ENCODE results near the gene COL24A1. TPM values are rescaled to one million over a fixed set of nuclear protein-coding genes. Genes with fewer than 3 reads are reported as not detected.
"Not testable (repeated sequence)": the region's sequence is repeated elsewhere in the genome, so short reads cannot be mapped to it uniquely, and the experiment has no call there.

The COL24A1 gene
- polyA plus RNA-seq, 12 donors: 1.5 to 17.1 (median 6.3) TPM; not detected in 1

DNA sequence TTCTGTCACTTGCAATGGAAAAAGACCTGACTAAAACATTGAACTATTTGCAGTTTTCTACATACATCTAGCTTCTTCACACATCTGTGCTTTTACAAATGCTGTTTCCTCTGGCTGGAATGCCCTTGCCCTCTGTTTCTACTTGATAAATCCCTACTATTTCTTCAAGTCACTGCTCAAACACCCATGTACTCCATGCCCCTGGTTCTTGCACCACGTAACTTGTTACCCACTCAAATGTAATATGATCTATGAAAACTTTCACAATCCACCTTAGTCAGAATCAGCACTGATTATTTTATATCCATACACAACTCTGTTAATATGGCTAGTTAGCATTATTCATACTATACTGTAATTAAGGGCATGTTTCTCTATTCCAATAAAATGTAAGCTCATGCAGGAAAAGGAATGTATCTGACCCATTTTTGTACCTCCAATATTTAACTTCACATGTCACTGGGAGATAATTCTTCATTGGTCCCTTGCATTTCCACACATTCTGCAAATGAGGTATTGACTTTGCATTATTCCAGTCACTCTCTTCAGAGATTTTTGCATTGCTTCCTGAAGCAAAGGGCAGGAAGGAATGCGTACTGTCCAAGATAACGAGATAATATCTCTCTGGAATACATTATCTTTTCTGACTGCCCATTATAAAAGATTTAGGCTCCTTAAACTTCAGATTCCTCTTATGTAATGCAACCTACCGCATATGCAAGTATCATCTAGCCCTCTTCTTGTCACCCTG, 158.3 kb downstream of the COL24A1 start:
- DNase-seq: no peak

DNA sequence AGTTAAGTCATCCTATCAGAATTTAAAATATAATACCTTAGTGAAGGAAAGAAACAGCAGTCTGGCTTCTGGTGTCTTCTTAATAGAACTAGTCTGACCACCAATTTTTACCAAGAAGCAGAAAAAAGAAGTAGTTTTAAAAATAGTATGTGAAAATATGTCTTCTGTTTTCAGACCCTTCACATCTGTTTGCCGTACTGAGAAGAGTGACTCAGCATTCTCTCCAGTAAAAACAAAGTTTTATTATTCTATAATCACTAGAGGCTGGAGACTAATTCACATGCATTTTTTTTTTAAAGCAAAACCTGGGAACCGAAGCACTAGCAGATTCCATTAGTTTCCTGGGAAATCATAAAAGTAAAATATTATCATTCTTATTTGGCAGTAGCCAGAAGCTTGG, 163.8 kb downstream of the COL24A1 start:
- peak; percentile 52 for DNase-seq

DNA sequence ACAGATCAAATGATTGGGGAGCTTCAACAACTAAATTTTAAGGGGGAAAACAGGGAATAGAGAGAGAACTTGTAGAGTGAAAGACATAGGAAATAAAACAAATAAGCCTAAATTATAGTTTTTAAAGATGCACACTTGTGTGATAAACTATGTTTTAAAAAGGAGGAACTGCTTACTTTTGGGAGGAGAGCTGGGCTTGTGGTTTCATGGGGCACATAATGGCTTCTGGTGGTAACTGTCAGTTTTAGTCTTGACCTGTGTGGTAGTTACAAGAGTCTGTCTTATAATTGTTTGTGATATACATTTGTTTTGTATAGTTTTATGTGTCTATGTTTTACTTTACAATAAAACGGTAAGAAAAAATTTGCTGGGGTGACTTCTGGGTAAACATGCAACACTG, 165.3 kb downstream of the COL24A1 start:
- DNase-seq: no peak

DNA sequence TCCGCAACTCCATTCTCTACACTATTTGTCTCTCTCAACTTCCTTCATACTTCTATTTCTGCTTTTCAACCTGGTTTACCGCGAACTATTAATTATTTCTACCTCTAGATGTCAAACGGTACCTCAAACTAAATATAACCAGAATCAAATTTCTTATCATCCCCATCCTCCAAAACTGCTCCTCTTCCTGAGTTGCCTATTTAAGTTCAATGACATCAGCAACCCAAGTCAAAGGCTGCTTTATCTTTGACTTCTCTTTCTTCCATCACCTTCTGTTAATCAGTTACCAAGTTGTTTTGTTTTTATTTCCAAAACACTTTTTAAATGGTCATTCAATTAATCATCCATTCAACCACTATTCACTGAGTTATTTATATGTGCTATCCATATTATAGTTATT, 171.9 kb downstream of the COL24A1 start:
- no peak for DNase-seq

DNA sequence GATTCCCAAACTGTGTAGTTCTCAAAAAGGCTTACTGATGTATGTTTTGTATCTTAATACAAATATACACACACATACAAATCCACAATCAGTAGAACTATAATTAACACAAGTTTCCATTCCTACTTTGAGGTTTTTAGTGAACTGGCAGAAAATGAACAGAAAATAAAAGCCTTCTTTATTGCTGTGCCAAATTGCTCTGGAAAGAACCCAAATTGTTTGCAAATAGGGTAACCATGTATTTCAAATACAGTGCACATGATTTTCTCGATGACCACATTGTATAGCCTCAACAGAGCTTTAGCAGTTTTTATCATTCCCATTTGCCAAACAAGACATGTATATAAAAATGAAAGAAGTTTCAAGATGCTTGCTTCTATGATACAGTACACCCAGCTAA, 173.3 kb downstream of the COL24A1 start:
- DNase-seq: no peak

DNA sequence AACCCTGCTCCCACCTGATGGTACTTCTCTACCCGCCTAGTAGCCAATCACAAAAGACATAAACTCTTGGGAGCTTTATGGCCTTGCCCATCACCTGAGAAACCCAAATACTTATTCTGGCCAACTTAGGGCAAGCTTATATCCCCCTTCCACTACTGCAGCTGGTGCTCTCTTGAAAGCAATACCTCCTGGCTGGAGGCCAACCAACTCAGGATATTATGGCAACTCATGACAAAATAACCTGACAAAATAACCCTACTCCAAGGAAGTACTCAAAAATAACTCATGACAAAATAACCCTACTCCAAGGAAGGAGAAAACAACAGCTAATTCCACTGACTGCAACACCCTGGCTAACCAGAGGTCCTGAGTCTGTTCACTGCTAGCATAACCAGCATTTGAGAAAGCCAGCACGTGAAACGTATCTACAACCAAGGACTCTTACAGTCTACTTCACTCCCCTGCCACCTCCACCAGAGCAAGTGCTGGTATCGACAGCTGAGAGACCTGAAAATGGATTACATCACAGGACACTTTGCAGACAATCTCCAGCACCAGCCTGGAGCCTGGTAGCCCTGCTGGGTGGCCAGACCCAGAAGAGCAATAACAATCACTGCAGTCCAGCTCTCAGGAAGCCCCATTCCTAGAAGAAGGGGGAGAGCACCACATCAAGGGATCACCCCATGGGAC, 179.9 kb downstream of the COL24A1 start:
- DNase-seq: no peak

DNA sequence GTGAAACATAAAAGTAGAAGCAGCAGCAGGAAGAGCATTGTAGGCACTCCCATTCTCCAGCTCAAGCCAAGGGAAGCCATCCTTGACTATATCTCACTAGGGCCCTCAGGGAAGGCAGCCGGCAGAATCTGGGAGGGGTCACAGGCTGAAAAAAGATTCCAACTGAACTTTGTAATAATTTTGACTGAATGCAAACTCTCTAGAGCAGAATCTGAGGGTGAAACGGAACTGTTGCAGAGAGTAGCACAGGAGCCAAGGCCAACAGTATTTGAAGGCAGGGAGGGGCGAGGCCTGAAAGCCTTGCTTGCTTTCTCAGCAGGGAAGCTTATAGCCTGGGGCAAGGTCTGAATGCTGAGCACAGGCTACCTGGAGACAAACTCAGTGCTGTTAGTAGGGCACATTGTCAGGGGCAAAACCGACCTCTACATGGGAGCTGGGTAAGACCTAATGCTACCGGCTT, 180.6 kb downstream of the COL24A1 start:
- DNase-seq: peak; percentile 48

DNA sequence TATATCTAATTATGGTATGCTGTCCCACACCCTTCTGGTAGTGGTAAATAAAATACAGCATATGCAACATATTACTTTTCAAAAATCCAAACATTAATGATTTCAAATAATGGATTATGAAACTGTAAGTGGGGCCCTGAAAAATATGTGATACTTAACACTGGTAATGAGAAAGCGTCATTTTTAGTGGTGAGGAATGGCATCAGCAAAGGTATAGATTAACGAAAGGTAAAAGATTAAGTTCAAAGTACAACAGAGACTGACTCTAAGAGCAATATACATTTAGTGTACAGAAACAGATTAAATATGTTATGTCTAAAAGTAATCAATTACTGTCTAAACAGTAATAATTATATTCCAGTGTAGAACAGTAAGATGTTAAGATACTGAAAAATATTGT, 194.1 kb downstream of the COL24A1 start:
- no peak for DNase-seq

DNA sequence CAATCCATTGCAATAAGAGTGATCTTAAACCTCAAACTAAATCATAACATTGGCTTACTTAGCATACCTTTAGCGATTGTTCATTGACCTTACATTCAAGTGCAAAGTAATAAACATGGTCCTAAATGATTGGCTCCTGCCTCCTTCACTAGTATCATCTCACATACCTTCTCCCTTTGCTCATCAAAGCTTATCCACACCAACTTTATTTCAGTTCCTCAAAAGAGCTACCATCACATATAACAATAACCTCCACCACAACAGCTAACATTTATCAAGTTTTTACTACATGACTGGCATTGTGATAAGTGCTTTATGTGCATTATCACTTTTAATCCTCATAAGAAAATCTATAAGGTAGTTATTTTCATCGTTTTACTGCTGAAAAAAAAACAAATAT, 198.8 kb downstream of the COL24A1 start:
- no peak for DNase-seq

DNA sequence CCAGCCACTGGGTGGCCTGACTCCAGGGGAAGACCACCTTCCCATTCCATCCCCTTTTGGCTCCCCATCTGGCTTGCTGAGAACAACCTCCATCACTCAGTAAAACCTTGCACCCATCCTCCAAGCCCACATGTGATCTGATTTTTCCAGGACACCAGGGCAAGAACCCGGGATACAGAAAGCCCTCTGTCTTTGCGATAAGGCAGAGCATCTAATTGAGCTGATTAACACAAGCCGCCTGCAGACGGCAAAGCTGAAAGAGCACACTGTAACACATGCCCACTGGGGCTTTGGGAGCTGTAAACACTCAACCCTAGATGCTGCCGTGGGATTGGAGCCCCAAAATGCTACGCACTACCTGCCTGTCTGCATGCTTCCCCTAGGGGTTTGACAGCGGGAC, 201.4 kb downstream of the COL24A1 start:
- DNase-seq: not testable (repeated sequence)

DNA sequence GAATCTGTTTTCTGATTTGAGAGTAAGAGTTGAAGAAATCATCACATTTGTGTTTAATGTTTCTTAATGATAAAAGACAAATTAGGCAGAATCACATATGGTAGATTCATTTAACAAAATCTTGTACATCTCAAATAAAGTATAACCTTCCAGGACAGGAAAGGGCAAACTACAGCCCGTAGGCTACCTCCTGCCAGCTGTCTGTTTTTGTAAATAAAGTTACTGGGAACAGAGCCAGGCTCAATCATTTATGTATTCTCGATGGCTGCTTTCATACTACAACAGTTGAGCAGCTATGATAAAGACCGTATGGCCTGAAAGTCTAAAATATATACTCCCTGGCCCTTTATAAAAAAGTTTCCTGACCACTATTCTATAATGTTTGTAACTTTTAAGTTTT, 204.1 kb downstream of the COL24A1 start:
- no peak for DNase-seq

DNA sequence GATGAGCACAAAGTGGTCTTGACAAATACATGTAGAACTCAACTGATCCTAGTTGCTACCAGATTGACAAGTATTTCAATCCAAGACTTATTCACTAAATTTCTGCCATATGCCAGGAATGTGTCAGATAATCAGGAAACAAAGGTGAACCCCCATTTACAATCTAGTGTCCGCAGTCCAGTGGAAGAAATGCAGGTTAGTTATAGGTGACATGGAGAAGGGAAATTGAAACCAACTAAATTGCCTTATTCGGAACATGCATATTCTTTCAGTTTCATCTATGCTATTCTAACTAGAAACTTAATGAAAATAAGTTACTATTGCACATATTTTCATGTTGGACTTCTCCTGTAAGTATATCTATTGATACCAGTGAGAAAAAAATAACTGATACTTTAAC, 209.4 kb downstream of the COL24A1 start:
- DNase-seq: no peak

DNA sequence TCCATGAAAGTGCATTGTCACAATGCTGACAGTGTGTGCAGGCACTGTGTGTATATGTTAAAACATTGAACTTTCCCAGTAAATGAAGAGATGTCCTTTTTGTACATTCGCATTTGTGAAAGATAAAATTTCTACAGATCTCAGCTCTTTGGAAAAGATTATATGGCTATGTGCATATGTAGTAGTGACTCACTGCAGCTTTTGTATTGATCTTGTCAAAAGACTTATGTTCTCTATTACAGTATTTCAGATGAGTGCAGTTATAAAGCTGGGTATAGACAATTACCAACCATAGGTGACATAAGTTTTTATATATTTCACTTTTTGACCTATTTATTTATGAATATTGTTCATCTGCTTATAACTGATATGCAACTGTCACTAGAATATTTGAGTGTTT, 212.6 kb downstream of the COL24A1 start:
- no peak for DNase-seq

DNA sequence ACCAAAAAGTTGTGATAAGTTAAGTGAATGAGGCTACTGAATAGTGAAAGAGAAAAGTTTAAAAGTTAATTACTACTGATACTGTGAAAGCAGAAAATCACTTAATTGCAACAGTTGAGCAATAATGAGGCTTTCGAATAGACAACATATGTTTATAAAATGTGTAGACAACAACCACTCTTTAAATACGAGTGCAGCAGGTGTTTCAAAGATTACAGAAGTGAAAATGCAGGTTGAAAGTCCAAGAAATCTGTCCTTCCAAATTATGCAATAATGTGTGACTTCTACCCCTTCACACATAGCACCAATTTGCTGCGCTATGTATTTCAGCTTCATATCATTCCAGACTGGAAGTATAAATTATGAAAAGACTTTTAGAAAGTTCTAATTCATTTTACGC, 213.0 kb downstream of the COL24A1 start:
- no peak for DNase-seq

DNA sequence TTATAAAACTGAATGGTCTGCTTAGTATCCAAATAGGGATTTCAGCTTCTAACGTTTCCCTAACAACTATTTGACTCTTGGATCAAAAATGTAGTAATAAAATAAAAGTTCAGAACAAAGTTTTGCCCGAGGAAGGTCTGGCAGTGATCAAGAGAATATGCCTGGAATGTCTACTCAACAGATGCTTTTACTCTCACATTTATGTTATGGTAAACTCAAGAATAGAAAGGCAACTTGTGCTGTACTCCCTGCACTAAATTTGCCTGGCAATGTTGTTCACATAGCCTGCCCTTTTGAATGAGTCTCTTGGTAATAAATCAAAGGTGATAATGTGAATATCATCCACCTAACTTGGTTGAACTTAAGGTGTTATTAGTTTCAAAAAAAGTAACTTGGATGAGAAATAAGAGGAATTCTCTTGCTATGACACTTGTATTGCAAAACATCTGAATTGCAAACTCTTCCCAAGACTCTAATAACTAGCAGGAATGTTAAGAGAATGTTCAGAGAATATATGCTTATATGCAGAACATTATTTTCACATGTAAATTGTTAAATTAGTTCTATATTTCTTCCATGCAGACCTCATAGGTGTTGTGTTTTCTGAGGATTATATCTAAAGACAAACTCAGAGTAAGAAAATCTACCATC, 215.8 kb downstream of the COL24A1 start:
- peak; percentile 38 for DNase-seq

DNA sequence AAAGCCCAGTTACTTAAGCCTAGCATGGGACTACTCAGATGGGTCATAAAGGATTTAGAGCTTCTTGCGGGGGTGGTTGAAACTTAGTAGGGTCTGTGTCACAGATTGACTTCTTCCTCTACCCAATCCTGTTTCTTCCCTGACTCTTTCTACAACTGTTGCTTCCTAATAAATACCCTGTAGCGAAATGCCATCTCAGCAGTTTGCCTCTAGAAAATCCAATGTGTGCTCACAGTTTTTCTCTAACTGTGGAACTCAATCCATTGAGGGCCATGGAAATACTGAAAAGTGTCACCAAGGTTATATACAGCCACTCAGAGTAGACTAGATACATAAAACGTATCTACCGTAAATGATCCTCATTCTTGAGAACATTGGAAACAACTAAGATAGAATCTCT, 217.7 kb downstream of the COL24A1 start:
- no peak for DNase-seq

DNA sequence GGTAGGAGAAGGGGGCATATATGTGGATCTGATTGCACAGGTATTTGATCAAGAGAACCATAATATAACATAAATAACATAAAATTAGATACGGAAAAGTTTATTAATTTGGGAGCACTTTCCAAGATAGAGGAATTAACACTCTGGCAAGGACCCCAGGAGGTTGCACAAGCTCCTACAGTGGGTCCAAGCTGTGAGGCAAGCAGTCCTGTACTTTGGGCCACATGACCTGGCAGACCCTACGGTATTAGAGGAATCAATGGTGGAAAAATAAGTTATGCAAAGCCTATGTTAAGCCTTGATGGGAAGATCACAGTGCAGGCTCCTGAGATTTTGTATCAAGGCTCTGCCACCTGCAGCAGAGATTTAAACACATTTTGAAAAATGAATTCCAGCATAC, 220.1 kb downstream of the COL24A1 start:
- DNase-seq: no peak

DNA sequence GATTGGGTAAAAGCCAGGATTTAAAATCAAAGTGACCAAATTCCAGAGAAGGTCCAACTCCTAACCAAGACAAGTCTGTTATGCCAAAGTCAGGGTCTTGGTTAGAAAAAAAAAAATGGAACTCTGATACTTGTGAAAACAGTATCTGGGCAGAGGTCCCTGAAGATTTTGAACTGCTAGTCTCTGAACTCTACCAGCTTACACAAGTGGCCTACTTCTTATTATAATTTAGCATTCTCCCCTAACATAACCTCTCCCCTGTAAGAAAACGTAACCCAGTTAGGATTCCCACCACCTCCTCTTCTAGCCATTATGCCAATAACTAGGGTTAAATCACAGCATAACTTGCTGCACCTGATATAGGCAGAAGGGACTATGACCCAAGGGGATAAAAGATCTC, 220.5 kb downstream of the COL24A1 start:
- no peak for DNase-seq

DNA sequence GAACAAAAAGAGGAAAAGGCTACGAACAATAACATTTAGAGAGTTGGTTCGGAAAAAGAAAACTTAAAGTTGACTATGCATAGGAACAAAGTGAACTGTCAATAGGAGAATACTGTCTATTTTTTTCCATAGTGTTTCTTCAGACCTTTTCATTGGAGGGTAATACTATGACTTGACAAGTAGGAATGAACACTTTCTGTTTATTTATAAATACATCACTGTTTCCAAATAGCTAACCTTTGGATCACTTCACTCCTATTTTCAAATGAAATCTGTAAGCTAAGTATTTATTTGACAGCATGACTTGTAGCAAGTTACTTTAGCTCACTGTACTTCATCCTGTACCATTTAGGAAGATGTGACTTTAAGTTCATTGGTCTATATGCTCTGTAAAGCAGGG, 221.3 kb downstream of the COL24A1 start:
- DNase-seq: no peak

DNA sequence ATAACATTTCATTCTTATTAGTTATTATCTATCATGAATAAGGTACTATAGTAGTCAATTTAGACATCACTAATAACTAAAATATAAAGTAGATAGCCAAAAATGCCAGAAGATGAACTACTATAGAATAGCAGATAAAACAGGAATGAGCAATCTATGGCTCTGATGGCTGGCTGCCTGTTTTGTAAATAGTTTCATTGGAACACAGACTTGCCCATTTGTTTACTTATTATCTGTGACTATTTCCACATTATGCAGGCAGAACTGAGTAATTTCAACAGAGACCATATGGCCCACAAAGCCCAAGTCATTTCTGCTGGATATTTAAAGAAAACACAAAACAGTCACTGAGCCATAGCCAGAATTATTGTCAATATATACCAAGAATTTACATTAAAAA, 222.1 kb downstream of the COL24A1 start:
- DNase-seq: no peak

DNA sequence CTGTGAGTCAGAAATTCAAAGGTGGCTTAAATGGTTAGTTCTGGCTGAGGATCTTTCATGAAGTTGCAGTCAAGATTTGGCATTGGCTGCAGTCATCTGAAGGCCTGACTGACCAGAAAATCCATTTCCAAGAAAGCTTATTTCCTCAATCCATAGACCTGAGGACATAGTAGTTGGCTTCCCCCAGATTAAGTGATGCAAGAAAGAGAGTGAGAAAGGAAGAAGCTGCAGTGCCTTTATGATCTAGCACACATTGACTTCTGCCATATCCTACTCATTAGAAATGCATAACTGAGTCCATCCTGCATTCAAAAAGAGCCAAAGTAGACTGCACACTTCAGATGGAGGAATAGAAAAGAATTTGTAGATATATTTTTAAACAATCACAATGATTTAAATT, 222.6 kb downstream of the COL24A1 start:
- no peak for DNase-seq

DNA sequence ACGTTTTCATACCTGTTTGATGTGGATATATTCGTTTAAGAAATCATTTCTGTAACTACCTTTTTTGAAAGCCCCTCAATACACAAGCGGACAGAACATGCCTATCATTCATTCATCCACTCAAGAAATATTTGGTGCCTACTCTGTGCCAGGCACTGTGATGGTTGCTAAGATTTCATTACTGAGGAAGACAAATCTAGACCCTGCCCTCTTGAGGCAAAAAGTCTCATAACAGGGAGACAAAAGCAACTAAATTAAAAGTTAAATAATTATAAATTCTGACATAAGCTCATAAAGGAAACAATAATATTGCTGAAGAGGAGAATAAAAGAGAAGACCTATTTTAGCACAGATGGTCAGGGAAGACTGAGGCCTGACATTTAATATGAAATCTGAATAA, 244.8 kb downstream of the COL24A1 start:
- no peak for DNase-seq

DNA sequence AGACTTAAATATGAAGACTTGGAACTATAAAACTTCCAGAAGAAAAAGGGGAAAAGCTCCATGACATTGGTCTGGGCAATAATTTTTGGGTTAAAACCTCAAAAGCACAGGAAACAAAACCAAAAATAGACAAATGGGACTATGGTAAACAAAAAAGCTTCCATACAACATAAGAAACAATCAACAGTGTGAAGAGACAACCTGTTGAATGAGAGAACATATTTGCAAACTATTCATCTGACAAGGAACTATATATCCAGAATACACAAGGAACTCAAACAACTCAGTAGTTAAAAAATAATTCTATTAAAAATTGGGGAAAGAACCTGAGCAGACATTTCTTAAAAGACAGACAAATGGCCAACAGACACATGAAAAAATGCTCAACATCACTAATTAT, 255.7 kb downstream of the COL24A1 start:
- DNase-seq: no peak

All from muscle of arm (tissue), 12 donors.